Gastroesophageal sphincter (tissue), 4 donors: ENCODE results near the gene FGD5. TPM values are rescaled to one million over a fixed set of nuclear protein-coding genes. Genes with fewer than 3 reads are reported as not detected.

Source experiments
- ATAC-seq: fragments of 150-250 bp; one replicate; pipeline ENCODE4 v1.9.1; 2016; ENCODE audit warnings: mild to moderate bottlenecking, moderate library complexity
- H3K27ac ChIP-seq, 4 donors: fragments of 200-600 bp; sonication (generic) in 3 of 4; 1 replicate in 3 of 4; 2 replicates in 1 of 4; pipeline ENCODE4 v1.5.1; 2016 to 2019
- H3K27me3 ChIP-seq: fragments of 200-600 bp; sonication (generic); one replicate; pipeline ENCODE4 v1.5.1; 2019
- H3K36me3 ChIP-seq, 2 donors: fragments of 200-600 bp; sonication (generic); one replicate each; pipeline ENCODE4 v1.5.1; 2019; ENCODE audit warnings: control low read depth in 1 of 2
- H3K4me1 ChIP-seq, 3 donors: fragments of 200-600 bp; sonication (generic); 1 replicate in 2 of 3; 2 replicates in 1 of 3; pipeline ENCODE4 v1.5.1; 2016 to 2019; ENCODE audit warnings: control low read depth in 2 of 3
- H3K4me3 ChIP-seq, 2 donors: fragments of 200-600 bp; sonication (generic); one replicate each; pipeline ENCODE4 v1.5.1; 2019; ENCODE audit warnings: mild to moderate bottlenecking in 1 of 2, moderate library complexity in 1 of 2
- H3K9me3 ChIP-seq, 3 donors: fragments of 200-600 bp; sonication (generic); one replicate each; pipeline ENCODE4 v1.5.1; 2017 to 2019; ENCODE audit warnings: control low read depth in 2 of 3
- CTCF ChIP-seq, 4 experiments: fragments of 200-600 bp in 2 of 4; fragments of 450-650 bp in 2 of 4; sonication (generic) in 1 of 4; IDR thresholded peaks; one replicate each; pipeline ENCODE4 v1.5.1; 2017 to 2019; ENCODE audit warnings: antibody characterized with exemption in 4 of 4, mild to moderate bottlenecking in 2 of 4, moderate library complexity in 2 of 4
- EP300 ChIP-seq: sonication (generic); formaldehyde crosslinking; IDR thresholded peaks from one replicate; pipeline ENCODE4 v1.6.1; 2017; ENCODE audit warnings: antibody characterized with exemption, mild to moderate bottlenecking
- POLR2A ChIP-seq, 2 donors: fragments of 450-650 bp; IDR thresholded peaks; one replicate each; pipeline ENCODE4 v1.6.1; 2017; ENCODE audit warnings: antibody characterized with exemption in 2 of 2, mild to moderate bottlenecking in 2 of 2, moderate library complexity in 1 of 2
- POLR2AphosphoS5 ChIP-seq: sonication (generic); formaldehyde crosslinking; IDR thresholded peaks from one replicate; pipeline ENCODE4 v1.6.1; 2017; ENCODE audit warnings: antibody characterized with exemption
- WGBS, 2 donors: methylation state at CpG; one replicate each; pipeline ENCODE4 v1.1.5; 2018; ENCODE audit warnings: low coverage in 1 of 2; 5-methylcytosine and 5-hydroxymethylcytosine counted together
- total RNA-seq, 4 donors: library from RNA; depleted of rRNA; stranded (reverse); fragments of >200 nt; gene quantifications; one replicate each; pipeline ENCODE4 v1.1.0, GENCODE V29; 2016

Gene FGD5
- total RNA-seq, 4 donors from 2014 or later = 16.1 to 18.7 (median 17.3) TPM

- ATAC-seq = no peak
- Histone ChIP-seq H3K9me3 (no peaks in the 10 kb centered on the region), H3K4me1 (peaks cover 0 to 31% (median 11%) of the 10 kb centered on the region in 3 donors), H3K4me3 (no peak overlapping the region), H3K27me3 (peaks cover 15% of the 10 kb centered on the region), H3K36me3 (no peaks in the 10 kb centered on the region), H3K27ac (no peak overlapping the region)
- TF ChIP-seq POLR2AphosphoS5 (no peak), POLR2A (IDR thresholded peaks at IDR 0.05) (no peak), CTCF (IDR thresholded peaks at IDR 0.05) (no peak), EP300 (no peak)
- 32 to 36% methylated on average over 3 to 8 of the region's 14 CpGs for WGBS, 2 donors
These were observed 22.2 kb upstream of the FGD5 start for GRCh38 chr3:14796403-14797077.

DNA sequence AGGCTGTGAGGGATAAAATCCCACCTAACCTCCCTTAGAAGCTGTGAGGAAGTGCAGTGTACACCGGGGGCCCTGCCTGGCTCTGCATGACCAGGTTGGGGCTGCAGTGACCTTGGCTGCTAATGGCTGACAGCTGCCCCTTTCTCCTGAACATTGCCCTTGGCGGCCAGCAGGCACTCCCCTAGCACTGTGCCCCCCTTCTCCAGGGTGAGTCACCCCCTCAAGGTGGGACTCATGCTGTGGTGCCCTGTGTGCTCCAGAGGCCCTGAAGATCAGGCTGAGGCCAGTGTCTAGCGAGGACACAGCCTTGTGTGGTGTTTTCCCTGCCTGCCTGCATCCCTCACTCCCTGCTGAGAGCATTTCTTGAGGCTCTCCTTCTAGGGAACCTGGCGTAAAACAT lies 21.0 kb upstream of the FGD5 start:
- Histone ChIP-seq H3K36me3 (no peaks in the 10 kb centered on the region), H3K27ac (no peak overlapping the region), H3K4me3 (no peak overlapping the region), H3K27me3 (peaks cover 15% of the 10 kb centered on the region), H3K4me1 (peaks cover 0 to 25% (median 8%) of the 10 kb centered on the region in 3 donors), H3K9me3 (no peaks in the 10 kb centered on the region)
- 81% methylated on average over 3 of the region's 4 CpGs; no CpG with 5 or more reads in 1 of the 2 donors for WGBS, 2 donors
- ATAC-seq = no peak
- TF ChIP-seq POLR2A (IDR thresholded peaks at IDR 0.05) = no peak
- no peak for TF ChIP-seq POLR2AphosphoS5
- TF ChIP-seq CTCF (IDR thresholded peaks at IDR 0.05) = no peak
- TF ChIP-seq EP300 = no peak

- Histone ChIP-seq H3K4me1 (peaks cover 0 to 20% (median 4%) of the 10 kb centered on the region in 3 donors), H3K9me3 (no peaks in the 10 kb centered on the region), H3K27ac (no peak overlapping the region), H3K4me3 (no peak overlapping the region), H3K36me3 (no peaks in the 10 kb centered on the region), H3K27me3 (peaks cover 15% of the 10 kb centered on the region)
- 71 to 92% methylated on average over 1 to 2 of the region's 6 CpGs for WGBS, 2 donors
- no peak for ATAC-seq
- TF ChIP-seq CTCF (IDR thresholded peaks at IDR 0.05) (no peak), POLR2AphosphoS5 (no peak), EP300 (no peak), POLR2A (IDR thresholded peaks at IDR 0.05) (no peak)
These were observed 20.5 kb upstream of the FGD5 start for GRCh38 chr3:14798231-14798630.

- ATAC-seq = no peak
- Histone ChIP-seq H3K4me3 (no peak overlapping the region), H3K9me3 (no peaks in the 10 kb centered on the region), H3K36me3 (no peaks in the 10 kb centered on the region), H3K27me3 (peaks cover 15% of the 10 kb centered on the region), H3K4me1 (peaks cover 0 to 20% (median 0%) of the 10 kb centered on the region in 3 donors), H3K27ac (no peak overlapping the region)
- WGBS, 2 donors = 66 to 87% methylated on average over 3 to 4 of the region's 4 CpGs
- TF ChIP-seq CTCF (IDR thresholded peaks at IDR 0.05) = no peak
- TF ChIP-seq POLR2AphosphoS5 = no peak
- TF ChIP-seq POLR2A (IDR thresholded peaks at IDR 0.05) = no peak
- TF ChIP-seq EP300 = no peak
These were observed 19.6 kb upstream of the FGD5 start for GRCh38 chr3:14799146-14799545.

DNA sequence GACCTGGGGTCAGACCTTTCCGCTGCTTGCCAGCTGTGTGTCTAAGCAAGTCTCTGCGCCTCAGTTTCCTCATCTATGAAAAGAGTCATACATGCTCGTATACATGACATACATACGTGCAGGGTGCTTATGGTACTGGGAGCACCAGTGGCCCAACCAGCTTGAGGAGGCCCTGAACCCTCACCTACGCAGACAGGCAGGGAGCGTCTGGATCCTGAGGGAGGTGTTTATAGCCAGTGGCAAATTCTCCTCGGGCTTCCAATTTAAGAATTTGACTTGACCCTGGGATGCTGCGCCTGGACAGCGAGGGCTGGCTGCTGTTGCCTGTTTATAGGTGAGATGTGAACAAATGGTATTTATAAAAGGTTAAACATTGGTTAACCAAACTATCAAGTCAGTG lies 17.7 kb upstream of the FGD5 start:
- Histone ChIP-seq H3K36me3 (no peaks in the 10 kb centered on the region), H3K27me3 (peaks cover 15% of the 10 kb centered on the region), H3K9me3 (no peaks in the 10 kb centered on the region), H3K27ac (no peak overlapping the region), H3K4me1 (peaks cover 0 to 34% (median 0%) of the 10 kb centered on the region in 3 donors), H3K4me3 (no peak overlapping the region)
- ATAC-seq = no peak
- 91 to 97% methylated on average over 6 to 8 of the region's 9 CpGs for WGBS, 2 donors
- TF ChIP-seq POLR2A (IDR thresholded peaks at IDR 0.05) (no peak), EP300 (no peak), CTCF (IDR thresholded peaks at IDR 0.05) (no peak), POLR2AphosphoS5 (no peak)
